OCI-LY7 (cell line): ENCODE results near the gene MRC1. TPM values are rescaled to one million over a fixed set of nuclear protein-coding genes. Genes with fewer than 3 reads are reported as not detected.

ENCODE experiments used
- BruUV-seq: library from RNA; stranded (reverse); fragments of 400-500 nt; replicated peaks from 2 replicates; lab custom pipeline; 2021; lab: Mats Ljungman, UMichigan
- CTCF ChIA-PET: fragments of 300-600 bp; sonication (Branson Sonifier 250); formaldehyde crosslinking; loops from one replicate; lab custom pipeline; 2022; ENCODE audit warnings: antibody characterized with exemption; ENCODE audit not compliant: unreplicated experiment; lab: Charles Lee
- POLR2A ChIA-PET: fragments of 300-600 bp; sonication (Branson Sonifier 250); formaldehyde crosslinking; loops from one replicate; lab custom pipeline; 2022; ENCODE audit warnings: antibody characterized with exemption; lab: Charles Lee
- DNase-seq: peaks from one replicate; pipeline ENCODE4 v3.0.0-alpha.2; 2015; ENCODE audit warnings: low spot score
- H2AFZ ChIP-seq: fragments of 200-600 bp; sonication (generic), shearing (Covaris generic); 2 replicates; pipeline ENCODE4 v1.6.1; 2014; ENCODE audit warnings: mild to moderate bottlenecking, antibody characterized with exemption, low read length, moderate library complexity
- H3K27ac ChIP-seq: fragments of 200-600 bp; sonication (generic); 2 replicates; pipeline ENCODE4 v1.5.1; 2014; ENCODE audit warnings: mixed run types, low read depth, mild to moderate bottlenecking, moderate library complexity, low read length, inconsistent platforms; ENCODE audit not compliant: poor library complexity, severe bottlenecking
- H3K36me3 ChIP-seq: fragments of 200-600 bp; sonication (generic); 2 replicates; pipeline ENCODE4 v1.6.1; 2014; ENCODE audit warnings: mild to moderate bottlenecking, antibody characterized with exemption, low read length, moderate library complexity, mixed read lengths; ENCODE audit not compliant: insufficient read depth
- H3K4me1 ChIP-seq: fragments of 200-600 bp; sonication (generic); 2 replicates; pipeline ENCODE4 v1.5.1; 2014; ENCODE audit warnings: mild to moderate bottlenecking, low read length; ENCODE audit not compliant: insufficient read depth, poor library complexity, severe bottlenecking
- H3K4me2 ChIP-seq: fragments of 200-600 bp; sonication (generic); 2 replicates; pipeline ENCODE4 v1.6.1; 2014; ENCODE audit warnings: mild to moderate bottlenecking, low read length
- H3K4me3 ChIP-seq: fragments of 200-600 bp; sonication (generic); 2 replicates; pipeline ENCODE4 v1.5.1; 2014; ENCODE audit warnings: mild to moderate bottlenecking, low read depth, low read length; ENCODE audit not compliant: poor library complexity, severe bottlenecking
- H3K79me2 ChIP-seq: fragments of 200-600 bp; sonication (generic); 2 replicates; pipeline ENCODE4 v1.6.1; 2016; ENCODE audit warnings: low read depth, mild to moderate bottlenecking, low read length, moderate library complexity, mixed read lengths; ENCODE audit not compliant: insufficient read depth
- H3K9me2 ChIP-seq: fragments of 200-600 bp; sonication (generic); 2 replicates; pipeline ENCODE4 v1.6.1; 2016; ENCODE audit warnings: mild to moderate bottlenecking, low read length, mixed read lengths; ENCODE audit not compliant: insufficient read depth
- H3K9me3 ChIP-seq: fragments of 200-600 bp; sonication (generic); 2 replicates; pipeline ENCODE4 v1.6.1; 2014; ENCODE audit warnings: mild to moderate bottlenecking, mixed run types, low read length, mixed read lengths
- H4K20me1 ChIP-seq: fragments of 200-600 bp; sonication (generic); 2 replicates; pipeline ENCODE4 v1.6.1; 2014; ENCODE audit warnings: mild to moderate bottlenecking, antibody characterized with exemption, low read length, moderate library complexity, mixed read lengths; ENCODE audit not compliant: insufficient read depth
- EZH2phosphoT487 ChIP-seq: fragments of 200-600 bp; sonication (generic); IDR thresholded peaks from 2 replicates; pipeline ENCODE4 v1.6.1; 2018; ENCODE audit warnings: low read depth, borderline replicate concordance, mild to moderate bottlenecking, mixed run types, antibody characterized with exemption, low read length, moderate library complexity, mixed read lengths
- intact Hi-C: fragments of 100-400 bp; cut with micrococcal nuclease; formaldehyde crosslinking; loops from one replicate; pipeline ENCODE4 v1.10.0; 2022; ENCODE audit not compliant: unreplicated experiment
- total RNA-seq, 2 experiments: library from RNA; depleted of rRNA in 1 of 2; stranded (reverse); fragments of >200 nt in 1 of 2; shearing (Covaris generic) in 1 of 2; gene quantifications; 2 replicates each; pipeline ENCODE4 v1.2.3, GENCODE V29; 2014 to 2022
- TF ChIP-seq, protein P1 (sequence below): fragments of 200-600 bp; sonication (generic); conservative IDR thresholded peaks from 2 replicates; pipeline ENCODE4 v1.5.1; 2014; ENCODE audit warnings: mild to moderate bottlenecking, antibody characterized with exemption, low read length, moderate library complexity, mixed read lengths

MRC1 gene
- total RNA-seq, 2 experiments from 2014 or later = not detected

DNA sequence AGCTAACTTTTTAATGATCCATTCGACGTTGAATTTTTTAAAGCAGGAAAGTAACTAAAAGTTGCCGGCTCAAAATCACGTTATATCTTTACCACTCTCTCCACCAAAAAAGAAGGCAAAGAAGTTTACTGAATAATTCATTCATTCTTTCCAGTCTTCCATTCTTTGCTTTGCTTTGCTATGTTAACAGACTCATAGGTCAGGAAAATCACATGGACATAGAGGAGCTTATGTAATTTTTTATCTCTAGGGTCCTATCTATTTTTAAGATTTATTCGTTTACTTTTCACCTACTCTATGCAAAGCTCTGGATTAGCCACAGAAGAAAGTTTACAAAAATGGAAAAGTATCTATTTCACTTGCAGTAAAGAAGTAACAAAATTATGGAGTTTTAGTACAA is 52.6 kb downstream of the MRC1 start:
- TF ChIP-seq EZH2phosphoT487 = no peak
- TF ChIP-seq, protein P1, sequence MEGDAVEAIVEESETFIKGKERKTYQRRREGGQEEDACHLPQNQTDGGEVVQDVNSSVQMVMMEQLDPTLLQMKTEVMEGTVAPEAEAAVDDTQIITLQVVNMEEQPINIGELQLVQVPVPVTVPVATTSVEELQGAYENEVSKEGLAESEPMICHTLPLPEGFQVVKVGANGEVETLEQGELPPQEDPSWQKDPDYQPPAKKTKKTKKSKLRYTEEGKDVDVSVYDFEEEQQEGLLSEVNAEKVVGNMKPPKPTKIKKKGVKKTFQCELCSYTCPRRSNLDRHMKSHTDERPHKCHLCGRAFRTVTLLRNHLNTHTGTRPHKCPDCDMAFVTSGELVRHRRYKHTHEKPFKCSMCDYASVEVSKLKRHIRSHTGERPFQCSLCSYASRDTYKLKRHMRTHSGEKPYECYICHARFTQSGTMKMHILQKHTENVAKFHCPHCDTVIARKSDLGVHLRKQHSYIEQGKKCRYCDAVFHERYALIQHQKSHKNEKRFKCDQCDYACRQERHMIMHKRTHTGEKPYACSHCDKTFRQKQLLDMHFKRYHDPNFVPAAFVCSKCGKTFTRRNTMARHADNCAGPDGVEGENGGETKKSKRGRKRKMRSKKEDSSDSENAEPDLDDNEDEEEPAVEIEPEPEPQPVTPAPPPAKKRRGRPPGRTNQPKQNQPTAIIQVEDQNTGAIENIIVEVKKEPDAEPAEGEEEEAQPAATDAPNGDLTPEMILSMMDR = no peak
- H3K4me2 ChIP-seq = no peak overlapping the region
- no peak overlapping the region for H3K27ac ChIP-seq
- DNase-seq = no peak
- H3K36me3 ChIP-seq = no peaks in the 10 kb centered on the region
- no peaks in the 10 kb centered on the region for H3K9me2 ChIP-seq
- intact Hi-C loops = no loop called here
- ChIA-PET POLR2A (no interaction called here), CTCF (no interaction called here)
- BruUV-seq = no TSS peak
- no peak overlapping the region for H2AFZ ChIP-seq
- H3K79me2 ChIP-seq = no peaks in the 10 kb centered on the region
- H4K20me1 ChIP-seq = no peaks in the 10 kb centered on the region
- no peaks in the 10 kb centered on the region for H3K9me3 ChIP-seq
- no peaks in the 10 kb centered on the region for H3K4me1 ChIP-seq
- no peak overlapping the region for H3K4me3 ChIP-seq

DNA sequence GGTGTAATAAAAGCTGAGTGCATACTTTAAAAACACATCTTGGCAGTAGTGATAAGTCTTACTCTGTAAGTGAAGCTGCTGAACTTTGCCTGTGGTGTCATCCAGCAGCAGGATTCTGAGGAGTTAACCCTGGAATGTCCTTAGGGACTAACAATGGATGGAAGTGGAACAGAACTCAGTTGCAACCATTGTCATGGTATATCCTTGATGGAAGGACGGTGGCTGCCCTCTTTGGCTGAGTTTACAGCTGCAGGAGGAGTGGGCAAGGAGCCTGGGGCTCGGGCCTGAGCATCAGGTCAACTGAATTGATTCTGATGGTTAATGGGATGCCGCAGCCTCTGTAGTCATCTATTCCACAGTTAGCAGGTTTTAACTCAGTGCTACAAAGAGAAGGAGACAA is 56.2 kb downstream of the MRC1 start:
- TF ChIP-seq EZH2phosphoT487 = no peak
- no peak overlapping the region for H2AFZ ChIP-seq
- intact Hi-C loops = no loop called here
- H3K9me2 ChIP-seq = no peaks in the 10 kb centered on the region
- CTCF ChIA-PET = no interaction called here
- no peak overlapping the region for H3K4me2 ChIP-seq
- H3K4me3 ChIP-seq = no peak overlapping the region
- POLR2A ChIA-PET = interaction anchor here (0.6 to 0.8 kb wide), 2 partner anchors 262 to 266 kb away, joined by 5 to 7 read pairs; no protein-coding TSS in a partner anchor
- no peak for DNase-seq
- H3K4me1 ChIP-seq = no peaks in the 10 kb centered on the region
- BruUV-seq = no TSS peak
- H3K36me3 ChIP-seq = no peaks in the 10 kb centered on the region
- no peaks in the 10 kb centered on the region for H3K79me2 ChIP-seq
- no peaks in the 10 kb centered on the region for H4K20me1 ChIP-seq
- H3K9me3 ChIP-seq = no peaks in the 10 kb centered on the region
- H3K27ac ChIP-seq = no peak overlapping the region

DNA sequence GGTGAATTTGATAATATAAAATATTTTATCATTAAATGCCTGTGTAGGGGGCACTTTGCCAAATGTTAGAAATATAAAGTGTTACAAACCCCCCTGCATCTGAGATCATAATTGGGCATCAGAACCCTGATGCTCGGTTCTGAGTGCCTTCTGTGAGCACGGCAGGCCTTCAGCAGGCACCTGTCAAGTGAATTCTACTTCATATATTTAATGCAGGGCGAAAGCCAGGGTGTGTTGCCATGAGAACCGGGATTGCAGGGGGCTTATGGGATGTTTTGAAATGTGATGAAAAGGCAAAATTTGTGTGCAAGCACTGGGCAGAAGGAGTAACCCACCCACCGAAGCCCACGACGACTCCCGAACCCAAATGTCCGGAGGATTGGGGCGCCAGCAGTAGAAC is 57.2 kb downstream of the MRC1 start:
- Histone ChIP-seq H3K4me3 (no peak overlapping the region), H3K79me2 (no peaks in the 10 kb centered on the region), H3K4me1 (no peaks in the 10 kb centered on the region), H3K36me3 (no peaks in the 10 kb centered on the region), H3K9me3 (no peaks in the 10 kb centered on the region), H2AFZ (no peak overlapping the region), H4K20me1 (no peaks in the 10 kb centered on the region), H3K4me2 (no peak overlapping the region), H3K27ac (no peak overlapping the region), H3K9me2 (no peaks in the 10 kb centered on the region)
- ChIA-PET CTCF (no interaction called here), POLR2A (interaction anchor here (0.6 to 0.7 kb wide), 2 partner anchors 244 to 882 kb away, joined by 3 to 4 read pairs; no protein-coding TSS in a partner anchor)
- DNase-seq = no peak
- BruUV-seq = no TSS peak
- intact Hi-C loops = no loop called here
- TF ChIP-seq, protein P1 = no peak
- TF ChIP-seq EZH2phosphoT487 = no peak
